22Rv1 (cell line): ENCODE measurements around the gene SCCPDH.

ENCODE experiments used
- CTCF ChIP-seq: fragments of 450-650 bp; IDR thresholded peaks from 2 replicates; pipeline ENCODE4 v1.5.1; 2017; ENCODE audit warnings: mild to moderate bottlenecking
- ZFX ChIP-seq: fragments of 450-650 bp; IDR thresholded peaks from 2 replicates; pipeline ENCODE4 v1.6.1; 2017; ENCODE audit warnings: antibody characterized with exemption, borderline replicate concordance

- TF ChIP-seq CTCF (no peak), ZFX (no peak)
Observed at GRCh38 chr1:246811985-246812384, 87.8 kb downstream of the SCCPDH start.
